HepG2 (cell line): ENCODE measurements around the gene DCLK1. TPM values are rescaled to one million over a fixed set of nuclear protein-coding genes. Genes with fewer than 3 reads are reported as not detected.

Experiments used
- ATAC-seq: fragments of 200-7000 bp; cut with Tn5 transposase; 3 replicates; pipeline ENCODE4 v1.9.1; 2020; ENCODE audit warnings: mild to moderate bottlenecking, moderate library complexity
- BruUV-seq: library from RNA; stranded (reverse); fragments of 400-500 nt; replicated peaks from 2 replicates; lab custom pipeline; 2021; lab: Mats Ljungman, UMichigan
- CTCF ChIA-PET: fragments of 300-600 bp; formaldehyde crosslinking; extraction: SDS; loops from one replicate; lab custom pipeline; 2021; ENCODE audit warnings: low total read pairs, inconsistent platforms, low intra/inter-chr PET ratio; lab: Yijun Ruan, JAX
- POLR2A ChIA-PET: fragments of 350-600 bp; sonication (Branson Sonifier 250); formaldehyde crosslinking; loops from one replicate; lab custom pipeline; 2020; ENCODE audit warnings: antibody characterized with exemption, inconsistent platforms; lab: Yijun Ruan, JAX
- DNase-seq: peaks from one replicate; pipeline ENCODE4 v3.0.0-alpha.2; 2015; ENCODE audit warnings: low spot score
- FAIRE-seq: peaks from 3 replicates; lab custom pipeline; 2011; peaks lifted over from hg19 to GRCh38; lab: Jason Lieb, UNC
- H2AFZ ChIP-seq: one replicate; pipeline ENCODE4 v1.6.1; 2011; ENCODE audit warnings: low read length, inconsistent platforms
- H3K27ac ChIP-seq: fragments of 300-600 bp; 3 replicates; pipeline ENCODE4 v1.8.0; 2011; ENCODE audit warnings: mixed run types, mild to moderate bottlenecking, mixed read lengths, low read length, inconsistent platforms; ENCODE audit not compliant: insufficient read depth; ENCODE audit errors: extremely low read length
- H3K27me3 ChIP-seq, 2 experiments: fragments of 200-600 bp in 1 of 2; 2 replicates in 1 of 2; 3 replicates in 1 of 2; pipeline versions ENCODE4 v1.6.0 to v1.8.0; 2011; ENCODE audit warnings: low read length in 2 of 2, mild to moderate bottlenecking in 2 of 2, moderate library complexity in 2 of 2, inconsistent platforms in 1 of 2; ENCODE audit not compliant: insufficient read depth in 2 of 2, control insufficient read depth in 1 of 2
- H3K36me3 ChIP-seq, 2 experiments: fragments of 200-600 bp in 1 of 2; replicated peaks in 1 of 2; 2 replicates in 1 of 2; 3 replicates in 1 of 2; pipeline versions ENCODE4 v1.5.1 to v1.8.0; 2011; ENCODE audit warnings: low read length in 2 of 2, inconsistent platforms in 1 of 2; ENCODE audit not compliant: insufficient read depth in 2 of 2, control insufficient read depth in 1 of 2
- H3K4me1 ChIP-seq: 2 replicates; pipeline ENCODE4 v1.5.1; 2012; ENCODE audit warnings: low read length, inconsistent platforms; ENCODE audit not compliant: insufficient read depth
- H3K4me2 ChIP-seq: 2 replicates; pipeline ENCODE4 v1.6.0; 2011; ENCODE audit warnings: low read depth, low read length, inconsistent platforms
- H3K4me3 ChIP-seq, 3 experiments: fragments of 200-600 bp in 1 of 3; sonication (generic), shearing (Covaris generic) in 1 of 3; replicated peaks in 1 of 3; 2 replicates each; pipeline ENCODE4 v1.5.1; 2011 to 2016; ENCODE audit warnings: low read length in 3 of 3, inconsistent platforms in 2 of 3, low read depth in 2 of 3, mild to moderate bottlenecking in 2 of 3, control low read depth in 1 of 3, mixed read lengths in 1 of 3; ENCODE audit not compliant: insufficient read depth in 1 of 3
- H3K79me2 ChIP-seq: one replicate; pipeline ENCODE4 v1.6.1; 2011; ENCODE audit warnings: low read length, inconsistent platforms; ENCODE audit not compliant: insufficient read depth
- H3K9ac ChIP-seq: 2 replicates; pipeline ENCODE4 v1.6.0; 2011; ENCODE audit warnings: mild to moderate bottlenecking, low read depth, low read length, inconsistent platforms; ENCODE audit not compliant: insufficient read depth
- H3K9me3 ChIP-seq: 2 replicates; pipeline ENCODE4 v1.5.1; 2012; ENCODE audit warnings: mild to moderate bottlenecking, low read length
- H4K20me1 ChIP-seq: 2 replicates; pipeline ENCODE4 v1.6.0; 2011; ENCODE audit warnings: inconsistent platforms, mild to moderate bottlenecking, low read length, moderate library complexity; ENCODE audit not compliant: insufficient read depth
- HHEX ChIP-seq: IDR thresholded peaks from 2 replicates; pipeline ENCODE4 v1.6.1; 2016; ENCODE audit warnings: control low read depth
- JUND ChIP-seq: sonication (generic); formaldehyde crosslinking; IDR thresholded peaks from 2 replicates; pipeline ENCODE4 v1.8.0; 2022; ENCODE audit warnings: mild to moderate bottlenecking, missing genetic modification reagents
- NCOA1 ChIP-seq: sonication (generic); formaldehyde crosslinking; IDR thresholded peaks from 2 replicates; pipeline ENCODE4 v1.9.0; 2021; ENCODE audit warnings: missing genetic modification reagents
- SIX1 ChIP-seq: sonication (generic); formaldehyde crosslinking; IDR thresholded peaks from 2 replicates; pipeline ENCODE4 v1.4.0; 2020; ENCODE audit warnings: missing genetic modification reagents, borderline replicate concordance
- SPEN ChIP-seq: sonication (generic); formaldehyde crosslinking; IDR thresholded peaks from 2 replicates; pipeline ENCODE4 v1.5.1; 2020; ENCODE audit warnings: low read depth, mild to moderate bottlenecking, missing genetic modification reagents
- TBP ChIP-seq: sonication (generic); formaldehyde crosslinking; IDR thresholded peaks from 2 replicates; pipeline ENCODE4 v1.5.0; 2020; ENCODE audit warnings: missing genetic modification reagents
- TOPORS ChIP-seq: sonication (generic); formaldehyde crosslinking; IDR thresholded peaks from 2 replicates; pipeline ENCODE4 v1.8.0; 2023; ENCODE audit warnings: mild to moderate bottlenecking, missing genetic modification reagents
- ZMYM4 ChIP-seq: sonication (generic); formaldehyde crosslinking; IDR thresholded peaks from 2 replicates; pipeline ENCODE4 v1.8.1; 2023; ENCODE audit warnings: mild to moderate bottlenecking, missing genetic modification reagents
- ZNF776 ChIP-seq: sonication (generic); formaldehyde crosslinking; IDR thresholded peaks from 2 replicates; pipeline ENCODE4 v1.4.0; 2020; ENCODE audit warnings: mild to moderate bottlenecking, missing genetic modification reagents
- WGBS: methylation state at CpG from one replicate; pipeline ENCODE4 v1.1.6; 2017; ENCODE audit warnings: low lambda C conversion rate; 5-methylcytosine and 5-hydroxymethylcytosine counted together
- in situ Hi-C: cut with HindIII; loops from 2 replicates; pipeline ENCODE4 v1.10.0; 2017; ENCODE audit warnings: low pct_unique_long_range_greater_than_20kb; ENCODE audit not compliant: extremely low pct_ligation_motif_present
- intact Hi-C: fragments of 100-400 bp; cut with micrococcal nuclease; formaldehyde crosslinking; loops from one replicate; pipeline ENCODE4 v1.10.0; 2022; ENCODE audit not compliant: unreplicated experiment
- polyA plus RNA-seq, 8 experiments: library from polyadenylated mRNA; depleted of rRNA in 3 of 8; stranded (reverse) in 7 of 8; unstranded in 1 of 8; fragments of >200 nt; fragmentation: Illumina TruSeq in 4 of 8; extraction: Trizol in 4 of 8; gene quantifications; 2 replicates each; pipeline versions ENCODE4 v1.2.1 to v1.2.3, GENCODE V29; 2011 to 2016; ENCODE audit warnings: low read depth in 4 of 8, missing spikeins in 1 of 8, mixed read lengths in 1 of 8; ENCODE audit not compliant: insufficient read depth in 1 of 8
- total RNA-seq, 5 experiments: library from RNA; depleted of rRNA; stranded (reverse); fragments of >200 nt; fragmentation: Illumina TruSeq; extraction: Trizol; gene quantifications; 2 replicates each; pipeline ENCODE4 v1.2.3, GENCODE V29; 2016; ENCODE audit warnings: low read depth in 1 of 5
- TF ChIP-seq, protein P1 (sequence below): sonication (generic); formaldehyde crosslinking; IDR thresholded peaks from 2 replicates; pipeline ENCODE4 v1.5.0; 2020; ENCODE audit warnings: missing genetic modification reagents
- TF ChIP-seq, protein P2 (sequence below): sonication (generic); formaldehyde crosslinking; IDR thresholded peaks from 2 replicates; pipeline ENCODE4 v1.8.0; 2022; ENCODE audit warnings: mild to moderate bottlenecking, missing genetic modification reagents
- TF ChIP-seq, protein P3 (sequence below): sonication (generic); formaldehyde crosslinking; conservative IDR thresholded peaks from 2 replicates; pipeline ENCODE4 v1.4.0; 2020; ENCODE audit warnings: missing genetic modification reagents

Gene DCLK1
- total and polyA plus RNA-seq, 2 of the 13 experiments (the other 11 are each of a cell fraction or from before 2014, with no cell fraction given), result not detected

DNA sequence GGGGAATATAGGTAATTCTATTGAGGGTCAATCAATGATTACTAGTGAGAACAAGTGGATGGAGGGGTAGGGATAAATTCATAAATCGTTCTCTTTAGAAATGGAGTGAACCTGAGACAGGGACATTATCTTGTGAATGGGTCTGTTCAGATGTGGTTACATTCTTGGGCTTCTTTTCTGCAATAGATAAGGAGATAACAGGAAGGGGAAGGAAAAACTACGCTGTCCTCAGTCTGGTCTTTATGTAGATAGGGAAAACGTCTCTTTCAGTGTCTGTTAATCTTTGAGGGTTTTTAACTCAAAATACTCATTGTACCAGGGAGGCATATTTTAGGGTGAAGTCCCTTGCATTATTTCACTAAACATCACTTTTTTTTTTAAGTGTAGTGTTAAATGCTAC, 388.0 kb downstream of the DCLK1 start:
- H3K27me3 ChIP-seq, result no peaks in the 10 kb centered on the region
- no peak overlapping the region for H3K4me3 ChIP-seq
- H4K20me1 ChIP-seq, result no peaks in the 10 kb centered on the region
- H3K9me3 ChIP-seq, result no peaks in the 10 kb centered on the region
- DNase-seq (no peak), ATAC-seq (no peak), FAIRE-seq (no peak)
- BruUV-seq, result no TSS peak
- H2AFZ ChIP-seq, result no peak overlapping the region
- TF ChIP-seq ZNF776 (CRISPR knock-in tag) (no peak), TBP (no peak), SIX1 (CRISPR knock-in tag) (no peak), JUND (no peak), TOPORS (CRISPR knock-in tag) (no peak), HHEX (CRISPR knock-in tag) (no peak), NCOA1 (CRISPR knock-in tag) (no peak), SPEN (CRISPR knock-in tag) (no peak), ZMYM4 (no peak)
- TF ChIP-seq, protein P1, sequence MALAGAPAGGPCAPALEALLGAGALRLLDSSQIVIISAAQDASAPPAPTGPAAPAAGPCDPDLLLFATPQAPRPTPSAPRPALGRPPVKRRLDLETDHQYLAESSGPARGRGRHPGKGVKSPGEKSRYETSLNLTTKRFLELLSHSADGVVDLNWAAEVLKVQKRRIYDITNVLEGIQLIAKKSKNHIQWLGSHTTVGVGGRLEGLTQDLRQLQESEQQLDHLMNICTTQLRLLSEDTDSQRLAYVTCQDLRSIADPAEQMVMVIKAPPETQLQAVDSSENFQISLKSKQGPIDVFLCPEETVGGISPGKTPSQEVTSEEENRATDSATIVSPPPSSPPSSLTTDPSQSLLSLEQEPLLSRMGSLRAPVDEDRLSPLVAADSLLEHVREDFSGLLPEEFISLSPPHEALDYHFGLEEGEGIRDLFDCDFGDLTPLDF (CRISPR knock-in tag), result no peak
- TF ChIP-seq, protein P2, sequence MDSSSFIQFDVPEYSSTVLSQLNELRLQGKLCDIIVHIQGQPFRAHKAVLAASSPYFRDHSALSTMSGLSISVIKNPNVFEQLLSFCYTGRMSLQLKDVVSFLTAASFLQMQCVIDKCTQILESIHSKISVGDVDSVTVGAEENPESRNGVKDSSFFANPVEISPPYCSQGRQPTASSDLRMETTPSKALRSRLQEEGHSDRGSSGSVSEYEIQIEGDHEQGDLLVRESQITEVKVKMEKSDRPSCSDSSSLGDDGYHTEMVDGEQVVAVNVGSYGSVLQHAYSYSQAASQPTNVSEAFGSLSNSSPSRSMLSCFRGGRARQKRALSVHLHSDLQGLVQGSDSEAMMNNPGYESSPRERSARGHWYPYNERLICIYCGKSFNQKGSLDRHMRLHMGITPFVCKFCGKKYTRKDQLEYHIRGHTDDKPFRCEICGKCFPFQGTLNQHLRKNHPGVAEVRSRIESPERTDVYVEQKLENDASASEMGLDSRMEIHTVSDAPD (CRISPR knock-in tag), result no peak
- TF ChIP-seq, protein P3, sequence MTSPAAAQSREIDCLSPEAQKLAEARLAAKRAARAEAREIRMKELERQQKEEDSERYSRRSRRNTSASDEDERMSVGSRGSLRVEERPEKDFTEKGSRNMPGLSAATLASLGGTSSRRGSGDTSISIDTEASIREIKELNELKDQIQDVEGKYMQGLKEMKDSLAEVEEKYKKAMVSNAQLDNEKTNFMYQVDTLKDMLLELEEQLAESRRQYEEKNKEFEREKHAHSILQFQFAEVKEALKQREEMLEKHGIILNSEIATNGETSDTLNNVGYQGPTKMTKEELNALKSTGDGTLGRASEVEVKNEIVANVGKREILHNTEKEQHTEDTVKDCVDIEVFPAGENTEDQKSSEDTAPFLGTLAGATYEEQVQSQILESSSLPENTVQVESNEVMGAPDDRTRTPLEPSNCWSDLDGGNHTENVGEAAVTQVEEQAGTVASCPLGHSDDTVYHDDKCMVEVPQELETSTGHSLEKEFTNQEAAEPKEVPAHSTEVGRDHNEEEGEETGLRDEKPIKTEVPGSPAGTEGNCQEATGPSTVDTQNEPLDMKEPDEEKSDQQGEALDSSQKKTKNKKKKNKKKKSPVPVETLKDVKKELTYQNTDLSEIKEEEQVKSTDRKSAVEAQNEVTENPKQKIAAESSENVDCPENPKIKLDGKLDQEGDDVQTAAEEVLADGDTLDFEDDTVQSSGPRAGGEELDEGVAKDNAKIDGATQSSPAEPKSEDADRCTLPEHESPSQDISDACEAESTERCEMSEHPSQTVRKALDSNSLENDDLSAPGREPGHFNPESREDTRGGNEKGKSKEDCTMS, result no peak
- H3K79me2 ChIP-seq, result no peaks in the 10 kb centered on the region
- no peak overlapping the region for H3K9ac ChIP-seq
- no peak overlapping the region for H3K27ac ChIP-seq
- ChIA-PET POLR2A (no interaction called here), CTCF (no interaction called here)
- H3K36me3 ChIP-seq, result no peaks in the 10 kb centered on the region
- H3K4me2 ChIP-seq, result no peak overlapping the region
- intact Hi-C loops, result no loop called here
- in situ Hi-C loops, result no loop called here
- WGBS, result 8% methylated on average over 3 of the region's 3 CpGs
- no peaks in the 10 kb centered on the region for H3K4me1 ChIP-seq
